AG08395 (cell line): Measurements from ENCODE around the gene BTN3A1.
"Not testable (repeated sequence)": the region's sequence is repeated elsewhere in the genome, so short reads cannot be mapped to it uniquely, and the experiment has no call there.

Experiments
- DNase-seq: peaks from one replicate; pipeline ENCODE4 v3.0.0; 2012; ENCODE audit warnings: mixed read lengths, low spot score

BTN3A1 gene

DNA sequence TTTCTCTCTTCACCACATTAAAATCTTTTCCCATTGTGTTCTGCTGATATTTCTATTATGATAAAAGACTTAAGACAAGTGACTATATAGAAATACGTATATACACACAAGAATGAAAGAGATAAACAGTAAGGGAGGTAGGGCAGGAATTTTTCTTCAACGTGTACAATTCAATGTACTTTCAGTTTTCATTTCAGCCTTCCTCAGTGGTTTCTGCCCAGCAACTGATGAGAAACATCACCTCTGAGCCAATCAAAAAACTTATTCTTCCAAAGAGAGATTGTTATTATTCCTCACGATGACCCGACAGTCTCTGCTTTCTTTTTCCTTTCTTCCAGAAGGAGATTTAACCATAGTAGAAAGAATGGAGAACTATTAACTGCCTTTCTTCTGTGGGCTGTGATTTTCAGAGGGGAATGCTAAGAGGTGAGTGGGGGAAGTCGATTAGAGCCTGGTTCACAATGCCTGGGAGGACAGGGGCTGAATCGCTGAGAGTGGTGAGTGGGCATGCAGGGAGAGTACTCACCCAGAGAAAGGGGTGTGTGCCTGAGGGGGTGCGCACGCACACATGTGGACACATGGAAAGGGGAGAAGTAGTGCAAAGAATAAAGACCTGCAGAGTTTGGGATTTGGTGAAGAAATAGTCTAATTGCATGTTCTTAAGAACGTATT lies at the start of gene BTN3A1:
BTN3A1 (plus strand) TSS at position 289 of the 672 bp plus-strand sequence. CDS start 3,289 bp downstream, outside the sequence.
- peak; percentile 75 for DNase-seq

DNA sequence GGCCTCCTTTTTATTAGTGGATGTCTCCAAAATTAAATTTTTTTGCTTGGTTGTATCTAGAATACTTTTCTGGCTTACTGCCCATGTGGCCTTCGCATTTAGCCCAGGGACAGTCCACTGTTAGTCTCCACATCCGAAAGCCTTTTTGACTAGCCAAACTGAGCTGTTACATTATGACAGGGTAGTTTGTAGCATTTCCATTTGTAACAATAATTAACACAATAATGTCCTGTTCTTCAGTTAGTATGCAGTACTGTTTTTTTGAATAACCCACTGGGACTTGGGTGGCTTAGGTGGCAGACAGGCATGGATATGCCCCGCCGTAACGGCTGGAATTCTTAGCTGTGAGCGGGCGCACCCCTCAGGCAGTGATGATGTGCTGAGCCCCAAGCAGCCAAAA lies 49.8 kb upstream of the BTN3A1 start:
- no peak for DNase-seq

DNA sequence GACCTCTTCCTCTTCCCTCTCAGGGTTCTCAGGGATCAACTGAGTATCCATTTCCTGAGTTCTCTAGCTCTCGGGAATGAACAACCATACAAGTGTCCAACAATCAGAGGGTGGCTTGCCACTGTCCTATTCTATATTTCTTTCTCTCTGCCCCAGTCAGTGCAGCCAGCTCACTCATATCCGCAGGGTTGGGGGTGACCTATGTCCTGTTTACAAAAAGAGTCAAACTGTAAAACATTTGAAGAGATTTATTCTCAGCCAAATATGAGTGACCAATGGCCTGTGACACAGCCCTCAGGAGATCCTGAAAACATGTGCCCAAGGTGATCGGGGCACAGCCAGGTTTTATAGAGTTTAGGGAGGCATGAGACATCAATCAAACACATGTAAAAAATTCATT lies 47.9 kb upstream of the BTN3A1 start:
- no peak for DNase-seq

DNA sequence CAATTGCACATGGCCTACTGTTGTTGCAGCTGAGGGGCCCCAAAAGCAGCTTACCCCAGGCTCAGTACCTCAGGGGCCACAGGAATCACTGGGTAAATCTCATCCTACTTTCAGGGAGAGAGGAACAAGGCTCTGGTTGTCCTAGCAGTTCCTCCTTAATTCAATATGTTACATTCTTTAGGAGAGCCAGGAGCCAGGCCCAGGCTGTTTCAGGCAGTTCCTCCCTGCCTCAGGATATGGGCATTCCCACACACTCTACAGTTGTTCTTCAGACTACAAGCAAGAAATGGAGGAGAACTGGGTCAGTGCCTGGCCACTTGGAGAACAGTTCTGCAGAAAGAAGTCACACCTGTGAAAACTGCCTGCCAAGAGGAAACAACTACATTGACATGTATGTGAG lies 46.7 kb upstream of the BTN3A1 start:
- DNase-seq, result no peak

DNA sequence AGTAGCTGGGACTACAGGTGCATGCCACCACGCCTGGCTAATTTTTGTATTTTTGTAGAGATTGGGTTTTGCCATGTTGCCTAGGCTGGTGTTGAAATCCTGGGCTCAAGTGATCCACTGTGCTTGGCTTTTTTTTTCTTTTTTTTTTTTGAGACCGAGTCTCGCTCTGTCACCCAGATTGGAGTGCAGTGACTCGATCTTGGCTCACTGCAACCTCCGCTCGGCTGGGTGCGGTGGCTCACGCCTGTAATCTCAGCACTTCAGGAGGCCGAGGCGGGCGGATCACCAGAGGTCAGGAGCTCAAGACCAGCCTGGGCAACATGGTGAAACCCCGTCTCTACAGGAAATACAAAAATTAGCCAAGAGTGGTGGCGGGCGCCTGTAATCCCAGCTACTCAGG lies 44.5 kb upstream of the BTN3A1 start:
- DNase-seq, result not testable (repeated sequence)

DNA sequence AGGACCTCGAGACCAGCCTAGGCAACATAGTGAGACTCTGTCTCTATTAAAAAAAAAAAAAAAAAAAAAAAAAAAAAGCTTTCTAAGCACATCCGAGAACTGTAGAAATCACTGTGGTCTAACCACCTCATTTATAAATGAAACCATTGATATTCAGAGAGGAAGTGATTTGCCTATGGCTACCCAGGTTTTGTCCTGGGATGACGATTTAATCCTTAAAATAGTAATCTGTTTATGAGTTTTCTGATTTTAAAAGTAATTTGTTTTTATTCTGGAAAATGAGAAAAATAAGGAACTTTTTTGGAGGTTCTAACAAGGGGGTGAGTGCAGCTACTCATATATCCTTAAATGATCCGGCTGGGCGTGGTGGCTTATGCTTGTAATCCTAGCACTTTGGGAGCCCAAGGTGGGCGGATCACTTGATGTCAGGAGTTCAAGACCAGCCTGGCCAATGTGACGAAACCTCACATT lies 43.5 kb upstream of the BTN3A1 start:
- DNase-seq, result no peak

DNA sequence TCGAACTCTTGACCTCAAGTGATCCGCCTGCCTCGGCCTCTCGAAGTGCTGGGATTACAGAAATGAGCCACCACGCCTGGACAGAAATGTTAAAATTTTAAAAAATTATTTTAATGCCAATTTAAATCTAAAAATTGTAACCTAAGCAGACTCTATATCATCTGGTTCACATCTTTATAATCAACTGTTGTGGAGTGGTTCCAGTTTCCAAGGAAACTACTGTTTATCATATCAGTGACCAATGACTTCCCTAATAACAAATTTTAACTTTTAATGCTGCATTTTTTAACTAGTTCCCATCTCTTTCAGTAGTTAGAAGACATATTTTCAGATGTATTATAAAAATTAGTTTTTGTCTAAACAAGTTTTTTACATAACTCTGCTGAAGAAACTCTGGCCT lies 42.3 kb upstream of the BTN3A1 start:
- DNase-seq, result no peak

DNA sequence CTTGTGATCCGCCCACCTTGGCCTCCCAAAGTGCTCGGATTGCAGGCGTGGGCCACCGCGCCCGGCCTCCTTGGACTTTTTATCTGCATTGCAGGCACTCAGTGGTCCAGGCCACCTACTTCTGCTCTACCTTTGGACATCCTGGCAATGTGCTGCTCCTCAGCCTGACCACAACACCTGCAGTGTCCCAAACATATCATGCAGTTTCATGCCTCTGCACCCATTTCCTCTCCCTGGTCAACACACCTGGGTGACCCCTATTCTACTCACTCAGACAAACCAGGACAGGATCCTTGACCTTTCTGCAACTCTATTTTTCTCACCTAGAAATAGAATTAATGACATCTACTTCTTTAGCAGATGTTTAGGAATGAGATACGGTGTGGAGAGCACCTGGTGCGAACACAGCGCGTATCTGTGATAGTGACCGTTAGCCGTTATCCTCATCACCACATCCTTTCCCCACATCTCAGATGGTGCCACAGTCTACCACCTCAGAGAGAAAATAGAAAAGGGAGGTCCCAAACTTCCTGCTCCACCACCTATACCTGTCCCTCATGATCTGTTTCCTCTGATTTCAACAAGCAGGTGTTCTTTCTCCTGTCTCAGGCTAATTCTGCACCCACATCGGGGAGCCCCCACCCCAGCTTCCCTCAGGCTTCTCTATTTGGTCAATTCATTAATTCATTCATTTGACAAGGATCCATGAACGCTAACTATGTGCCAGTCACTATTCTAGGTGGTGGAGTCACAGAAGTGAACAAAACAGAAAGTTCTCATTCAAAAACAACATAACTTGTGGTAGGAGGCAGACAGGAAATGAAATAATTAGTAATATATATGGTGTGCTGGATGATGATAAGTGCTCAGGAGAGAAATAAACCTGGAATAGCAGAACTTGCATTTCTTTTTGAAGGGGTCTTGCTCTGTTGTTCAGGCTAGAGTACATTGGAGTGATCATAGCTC lies 41.3 kb upstream of the BTN3A1 start:
- no peak for DNase-seq

DNA sequence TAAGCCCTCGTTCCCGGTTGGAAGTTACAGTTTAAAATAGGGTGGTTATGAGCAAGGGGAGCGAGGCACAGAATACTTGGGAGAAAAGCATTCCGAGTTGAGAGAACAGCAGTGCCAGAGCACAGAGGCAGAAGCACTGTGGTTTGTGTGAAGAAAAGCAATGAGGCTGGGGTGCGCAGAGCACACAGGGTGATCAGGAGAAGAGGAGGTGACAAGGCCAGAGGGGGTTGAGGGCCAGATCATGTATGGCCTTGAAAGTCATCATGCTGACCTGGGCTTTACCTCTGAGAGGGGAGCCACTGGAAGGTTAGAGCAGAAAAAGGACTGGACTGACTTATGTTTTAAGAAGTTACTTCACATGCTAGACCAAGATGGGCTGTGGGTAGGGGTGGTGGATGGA lies 40.5 kb upstream of the BTN3A1 start:
- DNase-seq, result no peak

DNA sequence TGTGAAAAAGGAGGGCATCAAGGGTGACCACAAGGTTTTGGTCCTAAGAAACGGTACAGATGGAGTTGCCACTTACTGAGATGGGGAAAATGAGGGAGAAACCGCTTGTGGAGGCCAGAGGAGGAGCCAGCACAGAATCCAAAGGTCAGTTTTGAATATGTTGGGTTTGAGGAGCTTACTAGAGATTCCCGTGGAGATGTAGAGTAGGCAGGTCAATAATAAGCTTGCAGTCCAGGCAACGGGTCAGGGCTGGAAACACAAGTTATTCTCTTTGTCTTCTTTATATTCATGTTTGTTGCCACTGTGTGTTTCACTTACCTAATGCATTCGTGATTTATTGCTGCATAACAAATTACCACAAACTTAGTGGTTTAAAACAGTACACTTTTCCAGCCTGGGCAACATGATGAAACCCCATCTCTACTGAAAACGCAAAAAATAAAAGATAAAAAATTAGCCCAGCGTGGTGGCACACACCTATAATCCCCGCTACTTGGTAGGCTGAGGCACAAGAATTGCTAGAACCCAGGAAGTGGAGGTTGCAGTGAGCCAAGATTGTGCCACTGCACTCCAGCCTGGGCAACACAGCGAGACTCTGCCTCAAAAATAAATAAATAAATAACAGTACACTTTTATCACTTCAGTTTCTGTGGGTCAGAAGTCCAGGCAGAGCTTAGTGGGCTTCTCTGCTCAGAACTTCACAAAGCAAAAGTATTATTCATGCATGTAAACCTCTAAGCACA lies 39.8 kb upstream of the BTN3A1 start:
- DNase-seq, result no peak

DNA sequence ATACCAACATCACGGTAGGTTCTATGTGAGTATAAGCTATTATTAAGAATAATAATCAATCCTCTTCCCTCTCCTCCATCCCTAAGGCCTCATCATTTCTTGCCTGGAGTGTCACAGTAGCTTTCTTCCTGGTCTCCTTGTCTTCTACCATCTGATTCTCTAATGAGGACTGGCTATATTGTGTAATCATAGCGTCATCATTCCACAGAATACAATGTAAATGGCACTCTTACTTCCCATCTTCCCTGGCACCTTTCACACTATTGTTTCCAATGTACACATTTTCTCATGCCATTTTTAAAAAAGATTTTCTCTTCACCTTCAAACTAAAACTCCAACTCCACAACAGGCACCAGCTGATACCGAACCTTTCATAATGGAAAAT lies 39.2 kb upstream of the BTN3A1 start:
- no peak for DNase-seq

DNA sequence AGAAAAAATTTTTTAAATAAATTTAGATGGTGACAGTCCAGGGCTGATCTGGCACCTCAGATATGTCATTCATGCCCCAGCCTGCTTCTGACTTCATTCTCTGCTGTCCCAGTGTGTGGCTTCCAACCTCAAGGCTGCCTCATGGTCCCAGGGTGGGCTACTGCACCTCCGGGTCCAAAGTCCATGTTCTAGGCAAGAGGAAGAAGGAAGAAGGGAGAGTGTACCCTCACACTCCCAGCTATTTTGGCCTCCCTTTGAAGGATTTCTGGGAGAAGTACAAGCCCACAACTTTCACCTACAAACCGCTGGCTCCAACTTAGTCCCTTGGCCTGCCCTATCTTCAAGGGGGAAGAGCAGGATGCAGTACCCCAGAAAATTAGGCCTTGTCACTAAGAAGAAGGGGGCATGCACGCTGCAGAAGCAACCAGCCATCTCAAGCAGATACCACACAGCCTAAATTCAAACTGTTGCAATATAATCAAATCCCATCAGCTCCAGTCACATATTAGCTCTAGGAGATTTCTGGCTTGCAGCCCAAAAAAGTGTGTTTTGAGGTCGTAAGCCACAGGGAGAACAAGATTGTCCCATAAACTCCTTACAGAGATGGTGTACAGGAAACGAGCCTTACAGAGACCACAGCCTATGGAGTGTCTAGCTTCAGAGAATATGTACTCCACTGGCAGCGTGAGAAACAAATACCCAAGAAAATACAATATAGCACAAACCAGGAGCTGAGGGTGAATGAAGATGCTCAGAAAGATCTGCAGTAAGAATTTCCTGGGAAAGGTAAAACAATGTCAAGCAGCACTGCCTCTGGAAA lies 38.0 kb upstream of the BTN3A1 start:
- peak; percentile 35 for DNase-seq

DNA sequence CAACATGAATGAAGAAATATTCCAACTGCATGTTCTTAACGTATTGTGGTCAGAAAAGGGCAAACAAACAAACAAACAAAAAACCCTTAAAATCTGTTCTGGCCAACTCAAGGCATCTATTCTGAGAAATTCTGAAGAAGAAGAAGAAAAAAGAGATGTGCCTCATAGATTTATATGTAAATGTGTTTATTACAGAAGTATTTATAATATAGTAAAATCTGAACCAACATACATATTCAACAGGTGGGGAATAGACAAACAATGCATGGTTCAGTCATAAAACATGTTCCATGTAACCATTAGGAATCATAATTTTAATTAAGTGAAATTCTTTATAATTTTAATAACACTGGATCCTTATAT lies 36.5 kb upstream of the BTN3A1 start:
- DNase-seq, result no peak

DNA sequence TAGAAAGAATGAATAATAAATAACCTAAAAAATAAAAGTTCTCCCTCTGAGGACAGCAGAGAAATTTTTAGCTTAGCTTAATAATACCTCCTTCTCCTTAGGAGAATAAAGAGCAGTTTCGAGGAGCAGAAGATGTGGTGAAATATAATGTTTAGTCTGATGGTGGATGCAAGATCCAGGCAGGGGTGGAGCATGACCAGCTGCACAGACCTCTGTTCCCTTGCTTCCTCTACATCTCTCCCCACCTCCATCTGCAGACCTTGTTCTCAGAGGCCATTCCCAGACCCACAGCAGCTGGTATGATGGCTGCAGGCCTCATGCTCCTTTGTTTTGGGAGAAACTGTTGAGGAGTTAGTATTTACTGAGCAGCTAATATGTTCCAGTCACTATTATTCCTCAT lies 35.6 kb upstream of the BTN3A1 start:
- no peak for DNase-seq

DNA sequence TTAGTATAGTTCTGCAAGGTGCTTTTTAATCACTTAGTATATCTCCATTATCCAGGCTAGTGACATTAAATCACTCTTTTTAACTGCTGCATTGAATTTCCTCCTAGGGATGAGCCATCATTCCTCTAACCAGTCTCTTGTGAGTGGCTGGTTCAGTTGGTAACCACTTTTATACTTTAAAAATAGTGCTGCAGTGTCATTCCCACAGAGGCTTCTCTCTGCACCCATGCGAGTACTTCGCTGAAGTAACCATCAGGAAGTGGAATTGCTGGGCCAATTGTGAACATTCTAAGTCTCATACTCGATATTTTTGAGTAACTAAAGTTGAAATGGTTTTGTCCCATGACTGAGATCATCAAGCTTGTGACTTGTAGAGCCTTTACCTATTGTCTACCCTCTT lies 35.0 kb upstream of the BTN3A1 start:
- no peak for DNase-seq

DNA sequence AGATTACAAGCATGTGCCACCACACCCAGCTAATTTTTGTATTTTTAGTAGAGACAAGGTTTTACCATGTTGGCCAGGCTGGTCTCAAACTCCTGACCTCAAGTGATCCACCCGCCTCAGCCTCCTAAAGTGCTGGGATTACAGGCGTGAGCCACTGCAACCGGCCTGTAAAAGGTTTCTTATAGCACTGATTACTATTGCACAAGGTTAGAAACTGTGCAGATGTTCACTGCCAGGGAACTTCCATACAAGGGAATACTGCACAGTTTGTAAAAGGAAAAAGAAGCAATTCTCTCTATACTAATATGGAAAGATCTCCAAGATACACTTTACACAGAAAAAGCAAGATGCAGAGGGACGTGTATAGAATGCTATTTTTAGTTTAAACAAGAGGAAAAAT lies 30.3 kb upstream of the BTN3A1 start:
- not testable (repeated sequence) for DNase-seq

DNA sequence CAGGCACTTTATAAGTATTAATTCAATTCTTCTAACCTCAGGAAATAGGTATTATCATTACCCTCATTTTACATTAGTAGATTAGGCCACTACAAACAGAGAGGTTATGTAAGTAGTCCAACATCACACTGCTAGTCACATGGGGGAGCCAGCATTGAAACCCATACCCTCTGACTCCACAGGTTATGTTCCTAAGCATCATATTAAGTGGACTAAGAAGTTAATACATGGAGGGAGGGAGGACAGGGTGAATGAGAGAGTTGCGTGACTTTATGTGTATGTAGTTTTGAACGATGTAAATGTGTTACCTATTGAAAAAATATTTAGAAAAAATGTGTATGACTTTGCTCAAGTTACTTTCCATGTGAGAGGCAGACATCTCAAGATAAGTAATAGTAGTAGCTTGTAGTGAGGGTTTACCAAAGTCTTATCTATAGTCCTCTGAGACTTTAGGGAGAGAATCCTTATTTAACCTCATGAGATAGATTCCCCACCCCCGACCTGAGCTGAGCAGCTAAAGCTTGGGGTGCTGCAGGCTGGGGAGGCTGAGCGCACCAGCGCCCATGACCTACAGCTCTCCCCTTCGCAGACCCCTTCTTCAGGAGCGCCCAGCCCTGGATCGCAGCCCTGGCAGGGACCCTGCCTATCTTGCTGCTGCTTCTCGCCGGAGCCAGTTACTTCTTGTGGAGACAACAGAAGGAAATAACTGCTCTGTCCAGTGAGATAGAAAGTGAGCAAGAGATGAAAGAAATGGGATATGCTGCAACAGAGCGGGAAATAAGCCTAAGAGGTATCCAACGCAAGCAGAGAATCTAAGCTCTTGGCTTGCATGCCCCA lies 29.5 kb upstream of the BTN3A1 start:
- no peak for DNase-seq

DNA sequence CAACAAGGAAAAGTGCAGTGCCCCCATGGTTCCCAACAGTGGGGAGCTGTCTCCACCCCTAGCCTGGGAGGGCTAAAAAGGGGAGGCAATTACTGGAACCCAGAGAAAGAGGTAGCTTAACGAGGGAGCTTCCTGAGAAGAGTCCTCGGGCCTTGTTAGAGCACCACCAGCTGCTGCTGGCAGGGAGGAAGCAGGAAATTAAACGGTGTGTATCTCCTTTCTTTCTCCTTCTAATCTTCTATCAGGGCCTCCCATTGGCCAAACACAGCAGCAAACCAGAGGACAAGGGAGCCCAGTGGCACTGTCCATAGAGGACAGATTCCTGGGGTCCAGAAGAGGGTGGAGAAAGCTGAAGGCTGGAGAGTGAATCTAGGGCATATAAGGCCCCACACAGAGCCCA lies 26.8 kb upstream of the BTN3A1 start:
- DNase-seq, result no peak

DNA sequence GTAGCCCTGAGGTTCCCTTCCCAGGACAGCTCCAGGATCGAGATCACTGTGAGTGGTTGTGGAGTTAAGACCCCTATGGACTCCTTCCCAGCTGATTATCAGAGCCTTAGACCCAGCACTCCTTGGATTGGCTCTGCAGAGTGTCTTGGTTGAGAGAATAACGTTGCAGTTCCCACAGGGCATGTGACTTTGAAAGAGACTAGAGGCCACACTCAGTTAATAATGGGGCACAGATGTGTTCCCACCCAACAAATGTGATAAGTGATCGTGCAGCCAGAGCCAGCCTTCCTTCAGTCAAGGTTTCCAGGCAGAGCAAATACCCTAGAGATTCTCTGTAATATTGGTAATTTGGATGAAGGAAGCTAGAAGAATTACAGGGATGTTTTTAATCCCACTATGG lies 24.4 kb upstream of the BTN3A1 start:
- DNase-seq, result no peak

DNA sequence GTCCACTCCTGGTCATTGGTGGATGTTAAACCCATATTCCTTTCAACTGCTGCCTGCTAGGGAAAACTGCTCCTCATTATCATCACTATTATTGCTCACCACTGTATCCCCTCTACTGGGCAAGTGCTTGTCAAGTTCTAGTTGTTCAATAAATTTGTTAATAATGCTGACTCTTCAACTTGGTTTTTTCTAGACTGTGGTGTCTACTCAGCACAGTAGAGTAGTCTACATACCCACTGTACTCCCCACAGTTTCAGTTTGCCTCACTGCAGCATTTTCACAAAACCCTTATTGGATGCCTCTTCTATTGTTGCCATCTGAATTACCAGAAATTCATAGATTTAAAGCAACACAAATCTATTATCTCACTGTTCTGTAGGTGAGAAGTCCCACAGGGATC lies 23.9 kb upstream of the BTN3A1 start:
- not testable (repeated sequence) for DNase-seq

DNA sequence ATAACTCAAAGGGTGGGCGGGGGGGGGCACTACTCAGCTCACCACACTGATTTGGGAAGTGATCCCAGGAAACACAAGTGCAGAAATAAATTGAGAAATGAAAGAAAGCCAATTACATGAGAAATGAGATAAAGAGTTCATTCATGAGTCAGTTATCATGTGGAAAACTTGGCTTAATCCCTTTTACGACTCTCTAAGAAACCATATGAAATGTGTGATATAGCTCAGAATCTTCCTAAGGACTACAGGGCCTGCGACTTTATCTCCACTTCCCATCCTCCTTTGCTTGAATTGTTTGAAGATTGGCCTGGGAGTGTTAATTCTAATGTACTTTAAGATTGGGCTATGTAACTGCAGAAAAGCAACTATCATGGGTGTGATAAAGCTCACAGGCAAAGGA lies 22.8 kb upstream of the BTN3A1 start:
- DNase-seq, result no peak
